Activated CD4-positive, alpha-beta memory T cell treated with anti-CD3 and anti-CD28 coated beads for 36 hours (primary cell): ENCODE data around the gene NLGN2. TPM values are rescaled to one million over a fixed set of nuclear protein-coding genes. Genes with fewer than 3 reads are reported as not detected.

Experiments used
- CTCF ChIA-PET: fragments of 350-600 bp; sonication (Branson Sonifier 250); formaldehyde crosslinking; loops from one replicate; lab custom pipeline; 2021; ENCODE audit warnings: antibody characterized with exemption, inconsistent platforms; lab: Charles Lee
- POLR2A ChIA-PET: fragments of 350-600 bp; sonication (Branson Sonifier 250); formaldehyde crosslinking; loops from one replicate; lab custom pipeline; 2021; ENCODE audit warnings: antibody characterized with exemption; lab: Charles Lee
- DNase-seq: peaks from one replicate; pipeline ENCODE4 v3.0.0-alpha.2; 2020
- H3K27ac Mint-ChIP-seq: one replicate; pipeline ENCODE4 v1.8.0; 2021; ENCODE audit warnings: mixed read lengths
- H3K27me3 Mint-ChIP-seq: one replicate; pipeline ENCODE4 v1.8.0; 2021; ENCODE audit warnings: mixed read lengths
- H3K36me3 Mint-ChIP-seq: one replicate; pipeline ENCODE4 v1.8.0; 2021; ENCODE audit warnings: mixed read lengths
- H3K4me1 Mint-ChIP-seq: one replicate; pipeline ENCODE4 v1.8.0; 2021; ENCODE audit warnings: low read depth, mixed read lengths
- H3K4me3 Mint-ChIP-seq: one replicate; pipeline ENCODE4 v1.8.0; 2021; ENCODE audit warnings: mild to moderate bottlenecking, mixed read lengths
- H3K9me3 Mint-ChIP-seq: one replicate; pipeline ENCODE4 v1.8.0; 2021; ENCODE audit warnings: mixed read lengths
- intact Hi-C: fragments of 100-400 bp; cut with micrococcal nuclease; formaldehyde crosslinking; loops from one replicate; pipeline ENCODE4 v1.15.1; 2023
- total RNA-seq, 2 experiments: library from RNA; stranded (reverse); gene quantifications; one replicate each; pipeline ENCODE4 v1.2.3, GENCODE V29; 2021

Gene NLGN2
- total RNA-seq, 2 experiments from 2014 or later: 9.0 to 9.9 TPM

GRCh38 chr17:7439462-7440112, 31.9 kb downstream of the NLGN2 start, which contains the start of gene FGF11:
FGF11 (plus strand) TSS chr17:7439512; CDS start chr17:7439621, 109 bp downstream.
- Mint-ChIP-seq H3K27ac (no peak within 1 kb of the TSS), H3K36me3 (peaks cover 6% of the 10 kb centered on the region), H3K4me1 (peaks cover 43% of the 10 kb centered on the region), H3K27me3 (peaks cover 42% of the 10 kb centered on the region), H3K9me3 (no peaks in the 10 kb centered on the region), H3K4me3 (peak within 1 kb of the TSS; percentile 66)
- ChIA-PET CTCF (interaction anchor here (1.6 to 1.7 kb wide), 2 partner anchors 84 to 121 kb away, joined by 7 to 8 read pairs; partner anchors contain the start of gene SENP3), POLR2A (interaction anchor here (0.9 kb wide), 1 partner anchor 248 kb away, joined by 3 read pairs; the partner anchor contains the start of gene TP53)
- DNase-seq: no peak
- intact Hi-C loops: loop anchor here (5.0 to 10.0 kb wide), 3 partner anchors 107 to 685 kb away; partner anchors contain the start of genes CTDNEP1, ELP5 and HES7

- peaks cover 46% of the 10 kb centered on the region for H3K27me3 Mint-ChIP-seq
- ChIA-PET POLR2A (interaction anchor here (0.6 to 0.9 kb wide), 3 partner anchors 175 to 248 kb away, joined by 3 to 4 read pairs (median 3); partner anchors contain the start of genes TP53 and WRAP53), CTCF (interaction anchor here (0.9 to 1.7 kb wide), 3 partner anchors 84 to 121 kb away, joined by 3 to 8 read pairs (median 7); partner anchors contain the start of gene SENP3)
- intact Hi-C loops: no loop called here
- H3K27ac Mint-ChIP-seq: no peak overlapping the region
- DNase-seq: peak; percentile 59
- H3K4me3 Mint-ChIP-seq: peak overlapping the region; percentile 66
- H3K4me1 Mint-ChIP-seq: peaks cover 45% of the 10 kb centered on the region
- H3K9me3 Mint-ChIP-seq: no peaks in the 10 kb centered on the region
- peaks cover 6% of the 10 kb centered on the region for H3K36me3 Mint-ChIP-seq
Observed at GRCh38 chr17:7440113-7440833, 32.6 kb downstream of the NLGN2 start.

DNA sequence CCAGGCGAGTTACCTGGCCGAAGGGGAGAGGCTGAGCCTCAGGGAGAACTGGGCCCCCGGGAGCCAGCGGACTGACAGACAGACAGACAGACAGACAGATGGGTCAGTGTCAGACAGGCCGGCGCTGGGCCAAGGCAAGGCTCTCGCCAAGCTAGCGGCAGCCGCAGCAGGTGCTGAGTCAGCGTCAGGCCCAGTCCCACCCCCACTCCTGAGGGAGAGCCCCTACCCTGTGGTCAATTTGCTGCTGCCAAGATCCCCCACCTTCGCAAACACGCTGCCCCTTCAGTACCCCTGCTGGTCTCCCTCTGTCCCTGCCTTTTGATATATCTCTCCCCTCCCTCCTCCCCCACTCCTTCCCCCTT, 33.2 kb downstream of the NLGN2 start:
- ChIA-PET POLR2A (interaction anchor here (0.6 to 0.7 kb wide), 2 partner anchors 175 to 248 kb away, joined by 3 to 4 read pairs; partner anchors contain the start of gene WRAP53), CTCF (interaction anchor here (0.6 to 1.7 kb wide), 6 partner anchors 12 to 120 kb away, joined by 3 to 8 read pairs (median 4); partner anchors contain the start of genes NEURL4 and SENP3)
- H3K27me3 Mint-ChIP-seq: peaks cover 52% of the 10 kb centered on the region
- H3K4me3 Mint-ChIP-seq: no peak overlapping the region
- peak; percentile 42 for DNase-seq
- peaks cover 6% of the 10 kb centered on the region for H3K36me3 Mint-ChIP-seq
- peaks cover 49% of the 10 kb centered on the region for H3K4me1 Mint-ChIP-seq
- intact Hi-C loops: no loop called here
- H3K9me3 Mint-ChIP-seq: no peaks in the 10 kb centered on the region
- H3K27ac Mint-ChIP-seq: no peak overlapping the region

DNA sequence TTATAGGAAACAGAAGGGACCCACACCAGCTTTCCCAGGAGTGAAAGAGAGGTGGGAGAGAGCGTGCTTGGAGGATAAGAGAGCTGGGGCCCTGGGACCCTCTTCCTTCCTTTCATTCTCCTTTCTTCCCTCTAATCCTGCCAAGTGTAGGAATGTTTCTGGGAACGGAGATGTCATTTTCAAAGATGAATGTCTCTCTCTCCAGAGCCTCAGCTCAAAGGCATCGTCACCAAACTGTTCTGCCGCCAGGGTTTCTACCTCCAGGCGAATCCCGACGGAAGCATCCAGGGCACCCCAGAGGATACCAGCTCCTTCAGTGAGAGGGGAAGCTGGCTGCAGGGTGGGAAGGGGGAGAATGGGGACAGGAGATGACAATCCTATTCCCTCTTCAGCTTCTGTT, 33.6 kb downstream of the NLGN2 start:
- intact Hi-C loops: no loop called here
- POLR2A ChIA-PET: interaction anchor here (0.6 kb wide), 1 partner anchor 174 kb away, joined by 4 read pairs; no protein-coding TSS in a partner anchor
- peaks cover 6% of the 10 kb centered on the region for H3K36me3 Mint-ChIP-seq
- no peaks in the 10 kb centered on the region for H3K9me3 Mint-ChIP-seq
- CTCF ChIA-PET: interaction anchor here (0.6 to 1.6 kb wide), 5 partner anchors 11 to 120 kb away, joined by 3 to 8 read pairs (median 3); partner anchors contain the start of genes NEURL4 and SENP3
- H3K4me1 Mint-ChIP-seq: peaks cover 48% of the 10 kb centered on the region
- peaks cover 54% of the 10 kb centered on the region for H3K27me3 Mint-ChIP-seq
- no peak overlapping the region for H3K27ac Mint-ChIP-seq
- DNase-seq: no peak
- H3K4me3 Mint-ChIP-seq: no peak overlapping the region

DNA sequence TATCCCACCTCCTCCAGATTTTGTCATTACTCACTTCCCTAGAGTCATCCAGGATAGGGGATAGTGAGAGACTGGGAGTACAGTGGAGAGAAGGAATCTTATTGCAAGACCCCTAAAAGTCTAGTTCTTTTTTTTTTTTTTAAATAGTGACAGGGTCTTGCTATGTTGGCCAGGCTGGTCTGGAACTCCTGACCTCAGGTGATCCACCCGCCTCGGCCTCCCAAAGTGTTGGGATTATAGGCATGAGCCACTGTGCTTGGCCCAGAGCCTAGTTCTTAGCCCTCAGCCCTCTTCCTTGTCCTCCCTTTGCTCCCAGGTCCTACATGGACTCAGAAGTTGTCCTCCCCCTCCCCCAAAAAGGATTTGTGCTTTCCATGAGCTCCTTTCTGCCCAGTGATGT, 34.5 kb downstream of the NLGN2 start:
- Mint-ChIP-seq H3K27me3 (peaks cover 57% of the 10 kb centered on the region), H3K36me3 (peaks cover 4% of the 10 kb centered on the region), H3K4me1 (peaks cover 45% of the 10 kb centered on the region), H3K9me3 (no peaks in the 10 kb centered on the region), H3K27ac (no peak overlapping the region), H3K4me3 (no peak overlapping the region)
- DNase-seq: no peak
- ChIA-PET CTCF (interaction anchor here (1.4 kb wide), 1 partner anchor 13 kb away, joined by 4 read pairs; no protein-coding TSS in a partner anchor), POLR2A (interaction anchor here (0.8 kb wide), 1 partner anchor 105 kb away, joined by 3 read pairs; no protein-coding TSS in a partner anchor)
- intact Hi-C loops: no loop called here

DNA sequence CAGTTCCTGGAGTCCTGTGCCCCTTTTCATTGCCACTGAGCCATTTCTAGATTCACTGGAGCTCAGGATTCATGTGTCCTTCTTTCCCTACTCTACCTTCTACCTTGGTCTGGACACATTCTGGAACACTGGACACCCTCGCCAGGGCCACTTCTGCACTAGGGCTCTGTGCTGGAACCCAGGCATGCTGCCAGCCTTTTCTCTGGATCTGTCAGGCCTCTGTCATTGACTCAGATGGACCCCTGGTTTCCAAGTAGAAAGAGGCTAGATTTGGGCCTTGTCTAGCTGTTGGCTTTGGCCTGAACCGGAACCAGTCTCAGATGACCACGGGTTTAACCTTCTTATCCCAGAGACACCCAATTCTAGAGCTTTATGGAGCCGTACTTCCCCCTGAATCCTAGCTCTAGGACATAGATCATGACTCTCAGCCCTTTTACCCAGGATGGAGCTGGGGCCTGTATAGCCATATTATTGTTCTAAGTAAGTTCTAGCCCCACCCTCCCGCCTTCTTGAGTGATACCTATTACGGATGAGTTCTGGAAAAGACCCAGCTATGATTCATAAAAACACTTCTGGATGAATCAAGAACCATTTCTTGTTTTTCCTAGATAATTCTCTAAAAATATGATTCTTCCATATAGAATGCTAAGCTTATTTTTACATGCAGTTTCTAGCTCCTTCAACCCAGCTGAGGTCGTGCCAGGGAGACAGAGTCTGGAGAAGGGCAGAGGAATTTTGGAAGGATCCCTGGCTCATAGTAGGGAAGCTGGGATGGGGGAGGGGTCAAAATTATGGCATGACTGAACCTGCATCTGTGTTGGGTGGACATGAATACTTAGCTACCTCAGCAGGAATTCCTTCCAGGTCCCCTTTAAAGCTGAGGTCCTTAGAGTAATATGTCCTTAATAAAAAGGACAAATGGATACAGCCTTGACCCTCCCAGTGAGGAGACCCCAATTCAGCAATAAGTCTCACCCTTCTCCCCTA, 36.1 kb downstream of the NLGN2 start:
- Mint-ChIP-seq H3K4me3 (no peak overlapping the region), H3K27ac (no peak overlapping the region), H3K36me3 (peaks cover 3% of the 10 kb centered on the region), H3K4me1 (peaks cover 35% of the 10 kb centered on the region), H3K9me3 (no peaks in the 10 kb centered on the region), H3K27me3 (peaks cover 55% of the 10 kb centered on the region)
- intact Hi-C loops: no loop called here
- no peak for DNase-seq
- ChIA-PET CTCF (interaction anchor here (0.6 to 4.2 kb wide), 6 partner anchors 8 to 117 kb away, joined by 3 to 19 read pairs (median 4); partner anchors contain the start of gene TMEM102), POLR2A (interaction anchor here (0.6 to 1.2 kb wide), 2 partner anchors 8 to 129 kb away, joined by 3 read pairs; partner anchors contain the start of gene TMEM102)

DNA sequence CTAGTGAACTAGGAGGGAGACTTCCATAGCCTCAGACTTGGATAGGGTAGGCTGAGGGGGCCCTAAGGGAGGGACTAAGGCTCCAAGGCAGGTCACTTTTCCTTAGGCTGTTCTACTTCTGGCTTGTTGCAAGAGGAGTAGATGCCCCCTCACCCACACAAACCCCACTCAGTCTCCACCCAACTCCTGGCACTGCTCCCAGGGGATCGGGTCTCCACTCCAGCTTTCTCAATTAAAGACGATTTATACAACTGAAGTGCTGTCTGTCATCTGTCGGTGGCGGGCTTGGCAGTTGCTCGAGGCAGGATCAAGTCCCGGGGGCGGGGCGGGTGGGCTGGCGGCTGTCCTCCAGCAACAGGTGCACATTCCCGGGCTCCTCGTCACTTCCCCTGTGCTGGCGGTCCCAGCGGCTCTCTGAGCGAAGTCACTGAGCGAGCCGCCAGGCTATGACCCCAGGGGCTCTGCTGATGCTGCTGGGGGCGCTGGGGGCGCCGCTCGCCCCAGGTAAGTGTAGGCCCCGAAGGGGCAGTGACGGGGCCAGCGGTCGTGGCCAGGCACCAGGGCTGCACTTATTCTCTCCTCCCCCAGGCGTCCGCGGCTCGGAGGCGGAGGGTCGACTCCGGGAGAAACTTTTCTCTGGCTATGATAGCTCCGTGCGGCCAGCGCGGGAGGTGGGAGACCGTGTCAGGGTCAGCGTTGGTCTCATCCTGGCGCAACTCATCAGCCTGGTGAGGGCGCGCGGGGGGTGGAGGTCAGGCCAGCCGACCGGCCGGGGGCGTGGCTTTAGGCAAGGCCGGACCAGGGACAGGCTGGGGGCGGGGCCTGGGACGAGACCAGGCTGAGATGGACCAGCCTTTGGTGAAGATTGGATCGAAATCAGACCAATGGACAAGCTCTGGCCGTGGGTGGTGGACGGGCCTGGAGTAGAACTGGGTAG, 37.3 kb downstream of the NLGN2 start, which contains the start of gene CHRNB1:
Gene CHRNB1, plus strand, starts transcription at position 380 of the 937 bp plus-strand sequence. Its CDS starts 67 bp downstream, at position 447.
- Mint-ChIP-seq H3K36me3 (peaks cover 4% of the 10 kb centered on the region), H3K4me1 (peaks cover 29% of the 10 kb centered on the region), H3K9me3 (no peaks in the 10 kb centered on the region), H3K27ac (no peak within 1 kb of the TSS), H3K4me3 (peak within 1 kb of the TSS; percentile 53), H3K27me3 (peaks cover 51% of the 10 kb centered on the region)
- CTCF ChIA-PET: interaction anchor here (0.9 to 4.2 kb wide), 4 partner anchors 9 to 89 kb away, joined by 4 to 19 read pairs (median 5); partner anchors contain the start of gene TMEM102
- DNase-seq: peak; percentile 13
- intact Hi-C loops: loop anchor here (1.0 kb wide), 1 partner anchor 10 kb away; no protein-coding TSS in a partner anchor
- POLR2A ChIA-PET: interaction anchor here (1.2 kb wide), 1 partner anchor 9 kb away, joined by 3 read pairs; the partner anchor contains the start of gene TMEM102

DNA sequence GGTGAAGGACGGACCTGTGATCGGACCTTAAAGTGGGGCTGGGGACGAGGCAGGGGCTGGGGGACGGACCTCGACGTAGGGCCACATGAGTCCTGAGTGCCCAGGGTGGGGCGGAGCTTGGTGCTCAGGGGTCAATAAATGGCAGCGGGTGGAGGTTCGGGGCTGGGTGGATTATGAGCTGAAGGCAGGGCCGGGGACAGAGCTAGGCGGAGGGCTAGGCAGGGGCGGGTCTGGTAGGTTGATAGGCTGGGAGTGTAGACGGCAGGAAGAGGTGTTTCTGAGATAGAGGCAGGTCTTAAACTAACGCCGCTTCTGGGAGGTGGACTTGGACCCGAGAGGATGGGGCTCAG, 37.9 kb downstream of the NLGN2 start:
- Mint-ChIP-seq H3K27me3 (peaks cover 46% of the 10 kb centered on the region), H3K27ac (no peak overlapping the region), H3K4me3 (peak overlapping the region; percentile 53), H3K36me3 (peaks cover 4% of the 10 kb centered on the region), H3K4me1 (peaks cover 24% of the 10 kb centered on the region), H3K9me3 (no peaks in the 10 kb centered on the region)
- ChIA-PET CTCF (interaction anchor here (1.2 to 4.2 kb wide), 3 partner anchors 9 to 89 kb away, joined by 4 to 19 read pairs (median 5); partner anchors contain the start of gene TMEM102), POLR2A (interaction anchor here (0.6 to 0.7 kb wide), 3 partner anchors 9 to 408 kb away, joined by 3 read pairs; no protein-coding TSS in a partner anchor)
- DNase-seq: peak; percentile 48
- intact Hi-C loops: loop anchor here (1.0 kb wide), 1 partner anchor 10 kb away; no protein-coding TSS in a partner anchor

DNA sequence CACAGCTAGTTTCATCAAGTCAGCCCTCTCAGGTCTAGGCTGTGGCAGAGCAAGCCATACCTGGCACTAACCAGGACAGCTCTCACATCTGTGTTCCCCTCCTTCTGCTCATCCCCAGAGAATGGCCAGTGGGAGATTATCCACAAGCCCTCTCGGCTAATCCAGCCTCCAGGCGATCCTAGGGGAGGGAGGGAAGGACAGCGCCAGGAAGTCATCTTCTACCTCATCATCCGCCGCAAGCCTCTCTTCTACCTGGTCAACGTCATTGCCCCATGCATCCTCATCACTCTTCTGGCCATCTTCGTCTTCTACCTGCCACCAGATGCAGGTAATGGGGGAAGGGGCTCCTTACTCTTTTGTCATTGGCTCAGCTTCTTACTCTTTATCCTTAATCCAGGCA, 40.8 kb downstream of the NLGN2 start:
- Mint-ChIP-seq H3K27ac (no peak overlapping the region), H3K4me3 (no peak overlapping the region), H3K27me3 (peaks cover 29% of the 10 kb centered on the region), H3K4me1 (peaks cover 19% of the 10 kb centered on the region), H3K36me3 (peaks cover 4% of the 10 kb centered on the region), H3K9me3 (no peaks in the 10 kb centered on the region)
- ChIA-PET CTCF (interaction anchor here (0.6 to 4.2 kb wide), 2 partner anchors 12 to 98 kb away, joined by 3 to 19 read pairs; partner anchors contain the start of gene TMEM102), POLR2A (no interaction called here)
- DNase-seq: no peak
- intact Hi-C loops: no loop called here
